GM12878 (cell line): ENCODE results near the gene RREB1.

Source experiments
- ATF2 ChIP-seq: IDR thresholded peaks from 2 replicates; pipeline ENCODE4 v1.6.1; 2012; ENCODE audit warnings: low read length, inconsistent platforms
- POLR2A ChIP-seq: IDR thresholded peaks from 2 replicates; pipeline ENCODE4 v1.6.1; 2011; ENCODE audit warnings: low read depth, mild to moderate bottlenecking, low read length
- RFX5 ChIP-seq: IDR thresholded peaks from 2 replicates; pipeline ENCODE4 v1.6.1; 2011; ENCODE audit warnings: low read depth, low read length, improper control_type of control experiment
- TF ChIP-seq, protein P1 (sequence below): IDR thresholded peaks from 2 replicates; pipeline ENCODE4 v1.6.1; 2011; ENCODE audit warnings: mild to moderate bottlenecking, low read depth, low read length, moderate library complexity; ENCODE audit not compliant: insufficient replicate concordance
- TF ChIP-seq, protein P2 (sequence below), 3 experiments: IDR thresholded peaks in 2 of 3; conservative IDR thresholded peaks in 1 of 3; 2 replicates each; pipeline ENCODE4 v1.5.1; 2011; ENCODE audit warnings: low read depth in 3 of 3, low read length in 3 of 3, mild to moderate bottlenecking in 3 of 3, control low read depth in 2 of 3, moderate library complexity in 2 of 3, inconsistent platforms in 1 of 3, mixed read lengths in 1 of 3; ENCODE audit not compliant: control insufficient read depth in 2 of 3, insufficient read depth in 1 of 3; ENCODE audit errors: extremely low read depth in 1 of 3

- TF ChIP-seq, protein P1, sequence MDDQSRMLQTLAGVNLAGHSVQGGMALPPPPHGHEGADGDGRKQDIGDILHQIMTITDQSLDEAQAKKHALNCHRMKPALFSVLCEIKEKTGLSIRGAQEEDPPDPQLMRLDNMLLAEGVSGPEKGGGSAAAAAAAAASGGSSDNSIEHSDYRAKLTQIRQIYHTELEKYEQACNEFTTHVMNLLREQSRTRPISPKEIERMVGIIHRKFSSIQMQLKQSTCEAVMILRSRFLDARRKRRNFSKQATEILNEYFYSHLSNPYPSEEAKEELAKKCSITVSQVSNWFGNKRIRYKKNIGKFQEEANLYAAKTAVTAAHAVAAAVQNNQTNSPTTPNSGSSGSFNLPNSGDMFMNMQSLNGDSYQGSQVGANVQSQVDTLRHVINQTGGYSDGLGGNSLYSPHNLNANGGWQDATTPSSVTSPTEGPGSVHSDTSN: no peak
- TF ChIP-seq, protein P2, sequence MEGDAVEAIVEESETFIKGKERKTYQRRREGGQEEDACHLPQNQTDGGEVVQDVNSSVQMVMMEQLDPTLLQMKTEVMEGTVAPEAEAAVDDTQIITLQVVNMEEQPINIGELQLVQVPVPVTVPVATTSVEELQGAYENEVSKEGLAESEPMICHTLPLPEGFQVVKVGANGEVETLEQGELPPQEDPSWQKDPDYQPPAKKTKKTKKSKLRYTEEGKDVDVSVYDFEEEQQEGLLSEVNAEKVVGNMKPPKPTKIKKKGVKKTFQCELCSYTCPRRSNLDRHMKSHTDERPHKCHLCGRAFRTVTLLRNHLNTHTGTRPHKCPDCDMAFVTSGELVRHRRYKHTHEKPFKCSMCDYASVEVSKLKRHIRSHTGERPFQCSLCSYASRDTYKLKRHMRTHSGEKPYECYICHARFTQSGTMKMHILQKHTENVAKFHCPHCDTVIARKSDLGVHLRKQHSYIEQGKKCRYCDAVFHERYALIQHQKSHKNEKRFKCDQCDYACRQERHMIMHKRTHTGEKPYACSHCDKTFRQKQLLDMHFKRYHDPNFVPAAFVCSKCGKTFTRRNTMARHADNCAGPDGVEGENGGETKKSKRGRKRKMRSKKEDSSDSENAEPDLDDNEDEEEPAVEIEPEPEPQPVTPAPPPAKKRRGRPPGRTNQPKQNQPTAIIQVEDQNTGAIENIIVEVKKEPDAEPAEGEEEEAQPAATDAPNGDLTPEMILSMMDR (IDR thresholded peaks at IDR 0.05 in 2 of 3, conservative IDR thresholded peaks at IDR 0.05 in 1 of 3; ENCODE audit: control insufficient read depth in 2 of 3, extremely low read depth in 1 of 3, insufficient read depth in 1 of 3, low read depth in 3 of 3, low read length in 3 of 3): no peak
- TF ChIP-seq ATF2: no peak
- no peak for TF ChIP-seq POLR2A
- TF ChIP-seq RFX5: no peak
These were observed 32.9 kb upstream of the RREB1 start for GRCh38 chr6:7074870-7075269.
